Parathyroid adenoma (tissue), 2 donors: ENCODE measurements around the gene PTPRN.
"Not testable (repeated sequence)": the region's sequence is repeated elsewhere in the genome, so short reads cannot be mapped to it uniquely, and the experiment has no call there.

Experiments
- H2AFZ ChIP-seq: fragments of 300-600 bp; sonication (generic); one replicate; pipeline ENCODE4 v1.7.0; 2017; ENCODE audit warnings: antibody characterized with exemption, mild to moderate bottlenecking
- H3K27ac ChIP-seq: fragments of 300-600 bp; sonication (generic); one replicate; pipeline ENCODE4 v1.7.0; 2017
- H3K27me3 ChIP-seq: fragments of 300-600 bp; sonication (generic); one replicate; pipeline ENCODE4 v1.7.0; 2017; ENCODE audit warnings: low read length; ENCODE audit not compliant: control insufficient read depth, insufficient read depth
- H3K36me3 ChIP-seq: fragments of 300-600 bp; sonication (generic); one replicate; pipeline ENCODE4 v1.7.0; 2017; ENCODE audit warnings: low read length; ENCODE audit not compliant: control insufficient read depth, insufficient read depth
- H3K4me1 ChIP-seq: fragments of 300-600 bp; sonication (generic); one replicate; pipeline ENCODE4 v1.7.0; 2017; ENCODE audit warnings: control low read depth
- H3K4me2 ChIP-seq: fragments of 300-600 bp; sonication (generic); one replicate; pipeline ENCODE4 v1.7.0; 2017; ENCODE audit warnings: low read length
- H3K4me3 ChIP-seq: fragments of 300-600 bp; sonication (generic); one replicate; pipeline ENCODE4 v1.7.0; 2017; ENCODE audit warnings: low read depth, low read length
- H3K79me2 ChIP-seq: fragments of 300-600 bp; sonication (generic); one replicate; pipeline ENCODE4 v1.7.0; 2017; ENCODE audit warnings: control low read depth
- H3K9ac ChIP-seq: fragments of 300-600 bp; sonication (generic); one replicate; pipeline ENCODE4 v1.7.0; 2017; ENCODE audit warnings: mild to moderate bottlenecking
- H3K9me3 ChIP-seq: fragments of 300-600 bp; sonication (generic); one replicate; pipeline ENCODE4 v1.7.0; 2017; ENCODE audit warnings: low read length; ENCODE audit not compliant: control insufficient read depth
- CTCF ChIP-seq: fragments of 300-600 bp; sonication (generic); IDR thresholded peaks from one replicate; pipeline ENCODE4 v1.7.0; 2017; ENCODE audit warnings: antibody characterized with exemption, mild to moderate bottlenecking
- donor health status: primary hyperparathyroidism.

The PTPRN gene

GRCh38 chr2:219261024-219261855 lies 48.0 kb downstream of the PTPRN start:
- no peak overlapping the region for H3K4me2 ChIP-seq
- H3K27ac ChIP-seq = no peak overlapping the region
- no peak overlapping the region for H3K4me3 ChIP-seq
- no peak overlapping the region for H3K9ac ChIP-seq
- H3K79me2 ChIP-seq = no peaks in the 10 kb centered on the region
- TF ChIP-seq CTCF = no peak
- H3K9me3 ChIP-seq = no peaks in the 10 kb centered on the region
- no peaks in the 10 kb centered on the region for H3K4me1 ChIP-seq
- H3K36me3 ChIP-seq = no peaks in the 10 kb centered on the region
- no peaks in the 10 kb centered on the region for H3K27me3 ChIP-seq
- no peak overlapping the region for H2AFZ ChIP-seq

- not testable (repeated sequence) for H3K36me3 ChIP-seq, H3K27me3 ChIP-seq, H3K27ac ChIP-seq, H3K79me2 ChIP-seq, H3K4me3 ChIP-seq, H2AFZ ChIP-seq, H3K4me2 ChIP-seq, H3K9me3 ChIP-seq, H3K9ac ChIP-seq
- H3K4me1 ChIP-seq = peaks cover 11% of the 10 kb centered on the region
Observed at GRCh38 chr2:219258942-219259341, 50.3 kb downstream of the PTPRN start.

GRCh38 chr2:219254590-219255201 lies 54.5 kb downstream of the PTPRN start:
- no peaks in the 10 kb centered on the region for H3K27me3 ChIP-seq
- peak overlapping the region; percentile 75 for H3K27ac ChIP-seq
- H3K79me2 ChIP-seq = peaks cover 2% of the 10 kb centered on the region
- no peaks in the 10 kb centered on the region for H3K36me3 ChIP-seq
- peak overlapping the region; percentile 97 for H3K4me2 ChIP-seq
- H3K9ac ChIP-seq = no peak overlapping the region
- no peak for TF ChIP-seq CTCF
- peaks cover 29% of the 10 kb centered on the region for H3K4me1 ChIP-seq
- H3K9me3 ChIP-seq = no peaks in the 10 kb centered on the region
- peak overlapping the region; percentile 72 for H2AFZ ChIP-seq
- H3K4me3 ChIP-seq = peak overlapping the region; percentile 73

GRCh38 chr2:219253753-219254589 lies 55.2 kb downstream of the PTPRN start, which contains the start of gene TUBA4A:
TSS of gene TUBA4A (minus strand) at chr2:219253918. CDS start at chr2:219253858, 60 bp downstream.
- Histone ChIP-seq H3K27me3 (no peaks in the 10 kb centered on the region), H3K36me3 (no peaks in the 10 kb centered on the region), H3K79me2 (peaks cover 2% of the 10 kb centered on the region), H3K4me1 (peaks cover 30% of the 10 kb centered on the region), H3K4me2 (peak within 1 kb of the TSS; percentile 97), H3K4me3 (peak within 1 kb of the TSS; percentile 73), H3K9ac (peak within 1 kb of the TSS; percentile 8), H2AFZ (peak within 1 kb of the TSS; percentile 72), H3K9me3 (no peaks in the 10 kb centered on the region), H3K27ac (peak within 1 kb of the TSS; percentile 75)
- TF ChIP-seq CTCF = peak; percentile 6
